Activated B cell treated with CpG ODN at 0.5 μM for 24 hours (primary cell): ENCODE measurements around the gene BPTF. TPM values are rescaled to one million over a fixed set of nuclear protein-coding genes. Genes with fewer than 3 reads are reported as not detected.

ENCODE experiments used
- ATAC-seq: fragments of 200-7000 bp; cut with Tn5 transposase; one replicate; pipeline ENCODE4 v1.10.0; 2021; ENCODE audit warnings: low read depth, mild to moderate bottlenecking, moderate library complexity
- CTCF ChIA-PET: fragments of 350-600 bp; sonication (Branson Sonifier 250); formaldehyde crosslinking; loops from one replicate; lab custom pipeline; 2021; ENCODE audit warnings: antibody characterized with exemption; lab: Charles Lee
- POLR2A ChIA-PET: fragments of 350-600 bp; sonication (Branson Sonifier 250); formaldehyde crosslinking; loops from one replicate; lab custom pipeline; 2021; ENCODE audit warnings: antibody characterized with exemption; lab: Charles Lee
- DNase-seq: peaks from one replicate; pipeline ENCODE4 v3.0.0; 2022
- H3K27ac Mint-ChIP-seq: one replicate; pipeline ENCODE4 v1.8.0; 2020; ENCODE audit warnings: mixed read lengths
- H3K27me3 Mint-ChIP-seq: one replicate; pipeline ENCODE4 v1.8.0; 2021; ENCODE audit warnings: mixed read lengths
- H3K36me3 Mint-ChIP-seq: one replicate; pipeline ENCODE4 v1.8.0; 2021; ENCODE audit warnings: low read depth, mixed read lengths
- H3K4me1 Mint-ChIP-seq: one replicate; pipeline ENCODE4 v1.8.0; 2021; ENCODE audit warnings: mixed read lengths
- H3K4me3 Mint-ChIP-seq: one replicate; pipeline ENCODE4 v1.8.0; 2020; ENCODE audit warnings: mild to moderate bottlenecking, mixed read lengths
- H3K9me3 Mint-ChIP-seq: one replicate; pipeline ENCODE4 v1.8.0; 2020; ENCODE audit warnings: mixed read lengths
- CTCF ChIP-seq: fragments of 200-600 bp; IDR thresholded peaks from one replicate; pipeline ENCODE4 v1.8.0; 2022; ENCODE audit warnings: antibody characterized with exemption, mild to moderate bottlenecking
- intact Hi-C: fragments of 100-400 bp; cut with micrococcal nuclease; formaldehyde crosslinking; loops from one replicate; pipeline ENCODE4 v1.15.1; 2024
- total RNA-seq: library from RNA; stranded (reverse); gene quantifications from 2 replicates; pipeline ENCODE4 v1.2.3, GENCODE V29; 2022

The BPTF gene
- total RNA-seq, 1 donor from 2014 or later = 174 TPM

DNA sequence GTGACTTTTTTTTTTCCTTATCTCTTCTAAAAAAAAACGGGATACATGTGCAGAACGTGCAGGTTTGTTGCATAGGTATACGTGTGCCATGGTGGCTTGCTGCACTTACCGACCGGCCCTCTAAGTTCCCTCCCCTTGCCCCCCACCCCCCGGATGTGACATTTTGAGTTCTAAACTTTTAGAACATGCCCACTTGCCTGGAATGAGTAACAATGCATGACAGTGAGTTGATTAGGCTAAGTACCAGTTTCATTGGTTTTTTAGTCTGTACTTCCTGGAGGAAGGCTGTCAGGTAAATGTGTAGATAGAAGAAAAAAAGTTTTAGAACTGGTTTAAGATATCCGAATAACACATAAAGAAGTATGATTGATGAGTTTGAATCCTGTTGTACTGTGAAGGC lies 4.0 kb downstream of the BPTF start:
- POLR2A ChIA-PET = interaction anchor here (1.1 to 1.4 kb wide), 3 partner anchors 12 to 27 kb away, joined by 3 to 4 read pairs (median 3); no protein-coding TSS in a partner anchor
- peak; percentile 8 for ATAC-seq

GRCh38 chr17:67830440-67830839 lies 5.1 kb downstream of the BPTF start:
- DNase-seq (no peak), ATAC-seq (no peak)
- intact Hi-C loops = no loop called here
- POLR2A ChIA-PET = interaction anchor here (1.1 kb wide), 1 partner anchor 26 kb away, joined by 3 read pairs; no protein-coding TSS in a partner anchor
- Mint-ChIP-seq H3K27me3 (no peaks in the 10 kb centered on the region), H3K4me3 (no peak overlapping the region), H3K27ac (no peak overlapping the region), H3K4me1 (peaks cover 74% of the 10 kb centered on the region), H3K9me3 (no peaks in the 10 kb centered on the region), H3K36me3 (peaks cover 40% of the 10 kb centered on the region)
- CTCF ChIA-PET = no interaction called here
- TF ChIP-seq CTCF = no peak

More for the DNA sequence above, 4.0 kb downstream of the BPTF start:
- intact Hi-C loops = loop anchor here (1.0 to 10.0 kb wide), 4 partner anchors 13 to 1685 kb away; no protein-coding TSS in a partner anchor
- peak overlapping the region; percentile 67 for H3K27ac Mint-ChIP-seq
- CTCF ChIA-PET = no interaction called here
- TF ChIP-seq CTCF = no peak
- peaks cover 66% of the 10 kb centered on the region for H3K4me1 Mint-ChIP-seq
- H3K27me3 Mint-ChIP-seq = no peaks in the 10 kb centered on the region
- no peak for DNase-seq
- H3K4me3 Mint-ChIP-seq = peak overlapping the region; percentile 39
- H3K9me3 Mint-ChIP-seq = no peaks in the 10 kb centered on the region
- H3K36me3 Mint-ChIP-seq = peaks cover 36% of the 10 kb centered on the region

- POLR2A ChIA-PET = no interaction called here
- CTCF ChIA-PET = no interaction called here
- Mint-ChIP-seq H3K27ac (no peak overlapping the region), H3K4me3 (no peak overlapping the region), H3K36me3 (peaks cover 38% of the 10 kb centered on the region), H3K4me1 (peaks cover 82% of the 10 kb centered on the region), H3K9me3 (no peaks in the 10 kb centered on the region), H3K27me3 (no peaks in the 10 kb centered on the region)
- no peak for TF ChIP-seq CTCF
- intact Hi-C loops = no loop called here
- ATAC-seq (no peak), DNase-seq (no peak)
These were observed 6.0 kb downstream of the BPTF start for GRCh38 chr17:67831268-67831667.

GRCh38 chr17:67833134-67833533 lies 7.8 kb downstream of the BPTF start:
- Mint-ChIP-seq H3K36me3 (peaks cover 32% of the 10 kb centered on the region), H3K4me3 (no peak overlapping the region), H3K27ac (no peak overlapping the region), H3K9me3 (no peaks in the 10 kb centered on the region), H3K27me3 (no peaks in the 10 kb centered on the region), H3K4me1 (peaks cover 86% of the 10 kb centered on the region)
- no peak for DNase-seq
- no peak for ATAC-seq
- POLR2A ChIA-PET = no interaction called here
- TF ChIP-seq CTCF = no peak
- CTCF ChIA-PET = no interaction called here
- intact Hi-C loops = no loop called here

GRCh38 chr17:67833946-67834631 lies 8.8 kb downstream of the BPTF start:
- ATAC-seq (no peak), DNase-seq (no peak)
- H3K4me3 Mint-ChIP-seq = no peak overlapping the region
- no peaks in the 10 kb centered on the region for H3K27me3 Mint-ChIP-seq
- CTCF ChIA-PET = no interaction called here
- peaks cover 82% of the 10 kb centered on the region for H3K4me1 Mint-ChIP-seq
- POLR2A ChIA-PET = interaction anchor here (0.5 to 0.6 kb wide), 2 partner anchors 17 to 95 kb away, joined by 3 read pairs; no protein-coding TSS in a partner anchor
- no peak for TF ChIP-seq CTCF
- H3K9me3 Mint-ChIP-seq = no peaks in the 10 kb centered on the region
- H3K27ac Mint-ChIP-seq = peak overlapping the region; percentile 5
- intact Hi-C loops = no loop called here
- H3K36me3 Mint-ChIP-seq = peaks cover 31% of the 10 kb centered on the region
